K562 (cell line): Measurements from ENCODE around the gene TRANK1. TPM values are rescaled to one million over a fixed set of nuclear protein-coding genes. Genes with fewer than 3 reads are reported as not detected.

Experiments
- BHLHE40 ChIP-seq: IDR thresholded peaks from 2 replicates; pipeline ENCODE4 v1.6.1; 2011; ENCODE audit warnings: low read length, improper control_type of control experiment
- BRD4 ChIP-seq: fragments of 200-600 bp; sonication (generic); IDR thresholded peaks from 2 replicates; pipeline ENCODE4 v1.6.1; 2017; ENCODE audit warnings: inconsistent platforms
- BRD9 ChIP-seq: fragments of 450-650 bp; IDR thresholded peaks from 2 replicates; pipeline ENCODE4 v1.6.1; 2018; ENCODE audit warnings: low read depth; ENCODE audit not compliant: partially characterized antibody
- CAMTA2 ChIP-seq: fragments of 250-450 bp; sonication (Bioruptor Pico); conservative IDR thresholded peaks from 2 replicates; pipeline ENCODE4 v1.5.1; 2022
- CCAR2 ChIP-seq: fragments of 200-400 bp; formaldehyde crosslinking; IDR thresholded peaks from 2 replicates; pipeline ENCODE4 v1.6.1; 2017; ENCODE audit warnings: mild to moderate bottlenecking, low read depth, low read length
- CEBPB ChIP-seq: fragments of 450-650 bp; IDR thresholded peaks from 2 replicates; pipeline ENCODE4 v1.6.1; 2016; ENCODE audit warnings: missing genetic modification characterization, missing compliant biosample characterization
- CEBPZ ChIP-seq: fragments of 150-350 bp; IDR thresholded peaks from 2 replicates; pipeline ENCODE4 v1.6.1; 2014; ENCODE audit warnings: low read depth, mild to moderate bottlenecking, low read length, borderline replicate concordance
- DLX4 ChIP-seq: fragments of 250-450 bp; sonication (Bioruptor Pico); IDR thresholded peaks from 2 replicates; pipeline ENCODE4 v1.6.1; 2021; ENCODE audit warnings: mild to moderate bottlenecking
- EHMT2 ChIP-seq: fragments of 450-650 bp; IDR thresholded peaks from 2 replicates; pipeline ENCODE4 v1.6.1; 2018; ENCODE audit warnings: antibody characterized with exemption
- ESRRA ChIP-seq: fragments of 450-650 bp; IDR thresholded peaks from 2 replicates; pipeline ENCODE4 v1.6.1; 2014; ENCODE audit warnings: low read depth, mild to moderate bottlenecking, moderate library complexity, borderline replicate concordance
- GMEB1 ChIP-seq: fragments of 250-450 bp; sonication (Bioruptor Pico); IDR thresholded peaks from 2 replicates; pipeline ENCODE4 v1.4.0; 2020; ENCODE audit warnings: mild to moderate bottlenecking
- HMG20A ChIP-seq: fragments of 450-650 bp; formaldehyde crosslinking; conservative IDR thresholded peaks from 2 replicates; pipeline ENCODE4 v1.4.0; 2020; ENCODE audit warnings: mild to moderate bottlenecking, mixed read lengths
- NCOA2 ChIP-seq, 2 experiments: fragments of 450-650 bp; IDR thresholded peaks; 2 replicates each; pipeline ENCODE4 v1.6.1; 2018; ENCODE audit warnings: mild to moderate bottlenecking in 2 of 2, moderate library complexity in 1 of 2; ENCODE audit not compliant: partially characterized antibody in 2 of 2
- OTX1 ChIP-seq: fragments of 450-650 bp; formaldehyde crosslinking; IDR thresholded peaks from 2 replicates; pipeline ENCODE4 v1.4.0; 2022; ENCODE audit warnings: mild to moderate bottlenecking
- PHF20 ChIP-seq: fragments of 450-650 bp; IDR thresholded peaks from 2 replicates; pipeline ENCODE4 v1.6.1; 2018; ENCODE audit not compliant: partially characterized antibody
- RAD21 ChIP-seq, 2 experiments: fragments of 250-450 bp in 1 of 2; fragments of 450-650 bp in 1 of 2; sonication (Bioruptor Pico) in 1 of 2; formaldehyde crosslinking in 1 of 2; IDR thresholded peaks in 1 of 2; conservative IDR thresholded peaks in 1 of 2; 2 replicates each; pipeline versions ENCODE4 v1.4.0 to v1.8.0; 2020 to 2022; ENCODE audit warnings: mild to moderate bottlenecking in 2 of 2, moderate library complexity in 1 of 2
- TOE1 ChIP-seq, 2 experiments: fragments of 450-650 bp in 1 of 2; sonication (generic) in 1 of 2; formaldehyde crosslinking in 1 of 2; IDR thresholded peaks; 2 replicates each; pipeline versions ENCODE4 v1.7.1 to v1.8.0; 2016 to 2022; ENCODE audit warnings: borderline replicate concordance in 2 of 2, mild to moderate bottlenecking in 2 of 2, antibody characterized with exemption in 1 of 2, inconsistent platforms in 1 of 2, low read depth in 1 of 2, missing genetic modification reagents in 1 of 2, moderate library complexity in 1 of 2
- ZNF140 ChIP-seq: fragments of 250-450 bp; sonication (Bioruptor Pico); IDR thresholded peaks from 2 replicates; pipeline ENCODE4 v1.8.0; 2021; ENCODE audit warnings: moderate library complexity, mild to moderate bottlenecking, inconsistent platforms
- ZNF507 ChIP-seq: conservative IDR thresholded peaks from 2 replicates; pipeline ENCODE4 v1.6.1; 2017; ENCODE audit warnings: missing genetic modification characterization, missing compliant biosample characterization
- polyA plus RNA-seq, 8 experiments: library from polyadenylated mRNA; depleted of rRNA in 4 of 8; stranded (reverse) in 5 of 8; unstranded in 3 of 8; fragments of >200 nt; fragmentation: Nextera tagmentation in 2 of 8; fragmentation: Illumina TruSeq in 1 of 8; extraction: Ambion mirVana in 2 of 8; extraction: Trizol in 1 of 8; gene quantifications; 2 replicates each; pipeline versions ENCODE4 v1.2.1 to v1.2.3, GENCODE V29; 2011 to 2014; ENCODE audit warnings: inconsistent platforms in 1 of 8, missing spikeins in 1 of 8
- total RNA-seq, 7 experiments: library from RNA; depleted of rRNA in 6 of 7; stranded (reverse); fragments of >200 nt in 6 of 7; fragmentation: Illumina TruSeq in 2 of 7; extraction: Trizol in 2 of 7; gene quantifications; 2 replicates each; pipeline versions ENCODE4 v1.2.1 to v1.2.3, GENCODE V29; 2011 to 2021; ENCODE audit warnings: low replicate concordance in 1 of 7
- TF ChIP-seq, protein P1 (sequence below): fragments of 250-450 bp; sonication (Bioruptor Pico); IDR thresholded peaks from 2 replicates; pipeline ENCODE4 v1.4.0; 2020; ENCODE audit warnings: mild to moderate bottlenecking, moderate library complexity, borderline replicate concordance

TRANK1 gene
- total and polyA plus RNA-seq, 9 of the 15 experiments (the other 6 are each of a cell fraction or from before 2014, with no cell fraction given), result 0.41 to 5.3 (median 2.1) TPM

GRCh38 chr3:36992806-36993325, 48.0 kb upstream of the TRANK1 start, which contains the start of gene EPM2AIP1 (continued):
- no peak for TF ChIP-seq DLX4 (CRISPR knock-in tag)
- no peak for TF ChIP-seq PHF20
- TF ChIP-seq RAD21 (CRISPR knock-in tag; conservative IDR thresholded peaks at IDR 0.05 in 1 of 2, IDR thresholded peaks at IDR 0.05 in 1 of 2), result peak; percentile 57
- TF ChIP-seq, protein P1, sequence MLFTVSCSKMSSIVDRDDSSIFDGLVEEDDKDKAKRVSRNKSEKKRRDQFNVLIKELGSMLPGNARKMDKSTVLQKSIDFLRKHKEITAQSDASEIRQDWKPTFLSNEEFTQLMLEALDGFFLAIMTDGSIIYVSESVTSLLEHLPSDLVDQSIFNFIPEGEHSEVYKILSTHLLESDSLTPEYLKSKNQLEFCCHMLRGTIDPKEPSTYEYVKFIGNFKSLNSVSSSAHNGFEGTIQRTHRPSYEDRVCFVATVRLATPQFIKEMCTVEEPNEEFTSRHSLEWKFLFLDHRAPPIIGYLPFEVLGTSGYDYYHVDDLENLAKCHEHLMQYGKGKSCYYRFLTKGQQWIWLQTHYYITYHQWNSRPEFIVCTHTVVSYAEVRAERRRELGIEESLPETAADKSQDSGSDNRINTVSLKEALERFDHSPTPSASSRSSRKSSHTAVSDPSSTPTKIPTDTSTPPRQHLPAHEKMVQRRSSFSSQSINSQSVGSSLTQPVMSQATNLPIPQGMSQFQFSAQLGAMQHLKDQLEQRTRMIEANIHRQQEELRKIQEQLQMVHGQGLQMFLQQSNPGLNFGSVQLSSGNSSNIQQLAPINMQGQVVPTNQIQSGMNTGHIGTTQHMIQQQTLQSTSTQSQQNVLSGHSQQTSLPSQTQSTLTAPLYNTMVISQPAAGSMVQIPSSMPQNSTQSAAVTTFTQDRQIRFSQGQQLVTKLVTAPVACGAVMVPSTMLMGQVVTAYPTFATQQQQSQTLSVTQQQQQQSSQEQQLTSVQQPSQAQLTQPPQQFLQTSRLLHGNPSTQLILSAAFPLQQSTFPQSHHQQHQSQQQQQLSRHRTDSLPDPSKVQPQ (CRISPR knock-in tag), result 0 out of 2 replicates have a peak, but pooled peaks have one; percentile 30
- TF ChIP-seq ZNF507 (tag), result no peak
- TF ChIP-seq OTX1 (CRISPR knock-in tag), result peak; percentile 91; the same call in 1 of the 2 replicates
- TF ChIP-seq ESRRA, result peak; percentile 7; the same call in 1 of the 2 replicates
- no peak for TF ChIP-seq CEBPB (tag)
- 0 out of 2 replicates have a peak, but pooled peaks have one; percentile 61 for TF ChIP-seq CAMTA2
- TF ChIP-seq NCOA2 (IDR thresholded peaks at IDR 0.05; ENCODE audit: partially characterized antibody in 2 of 2), result no peak
- no peak for TF ChIP-seq CCAR2
- no peak for TF ChIP-seq BHLHE40
- no peak for TF ChIP-seq CEBPZ
- TF ChIP-seq EHMT2, result 0 out of 2 replicates have a peak, but pooled peaks have one; percentile 53
- TF ChIP-seq HMG20A (CRISPR knock-in tag), result no peak
- peak; percentile 74 for TF ChIP-seq BRD9
- TF ChIP-seq GMEB1 (CRISPR knock-in tag), result peak; percentile 80
- TF ChIP-seq TOE1 (IDR thresholded peaks at IDR 0.05; ENCODE audit: borderline replicate concordance), result no peak; the same call in 1 of the 2 replicates
- TF ChIP-seq TOE1 (CRISPR knock-in tag; IDR thresholded peaks at IDR 0.05; ENCODE audit: borderline replicate concordance, low read depth), result peak; percentile 90; the same call in 1 of the 2 replicates
- no peak for TF ChIP-seq ZNF140 (CRISPR knock-in tag)
- peak; percentile 88; the same call in 1 of the 2 replicates for TF ChIP-seq BRD4
